Neural cell (in vitro differentiated cells): ENCODE results near the gene KIF16B. TPM values are rescaled to one million over a fixed set of nuclear protein-coding genes. Genes with fewer than 3 reads are reported as not detected.

ENCODE experiments used
- H2AFZ ChIP-seq: fragments of 200-600, 300-800 bp; sonication (generic), shearing (Covaris generic); 2 replicates; pipeline ENCODE4 v1.6.0; 2014; ENCODE audit warnings: low read depth, mild to moderate bottlenecking, antibody characterized with exemption, low read length, moderate library complexity
- H3F3A ChIP-seq: fragments of 200-600 bp; shearing (Covaris generic); 2 replicates; pipeline ENCODE4 v1.6.1; 2016; ENCODE audit warnings: mild to moderate bottlenecking, moderate library complexity, mixed read lengths, antibody characterized with exemption, low read length; ENCODE audit not compliant: insufficient read depth, poor library complexity, severe bottlenecking
- H3K27ac ChIP-seq: fragments of 200-600, 300-800 bp; sonication (generic), shearing (Covaris generic); 2 replicates; pipeline ENCODE4 v1.5.1; 2014; ENCODE audit warnings: mild to moderate bottlenecking, low read length, moderate library complexity
- H3K27me3 ChIP-seq: fragments of 300-800, 200-600 bp; sonication (generic), shearing (Covaris generic); 2 replicates; pipeline ENCODE4 v1.6.0; 2014; ENCODE audit warnings: mild to moderate bottlenecking, low read depth, low read length, moderate library complexity; ENCODE audit not compliant: insufficient read depth
- H3K36me3 ChIP-seq: fragments of 300-800, 200-600 bp; sonication (generic), shearing (Covaris generic); 2 replicates; pipeline ENCODE4 v1.5.1; 2014; ENCODE audit warnings: mild to moderate bottlenecking, antibody characterized with exemption, low read length, moderate library complexity; ENCODE audit not compliant: insufficient read depth
- H3K4me2 ChIP-seq: fragments of 300-800, 200-600 bp; sonication (generic), shearing (Covaris generic); 2 replicates; pipeline ENCODE4 v1.6.0; 2014; ENCODE audit warnings: mild to moderate bottlenecking, low read length
- H3K4me3 ChIP-seq: fragments of 300-800, 200-600 bp; sonication (generic), shearing (Covaris generic); 2 replicates; pipeline ENCODE4 v1.5.1; 2014; ENCODE audit warnings: mild to moderate bottlenecking, low read length, moderate library complexity
- H3K79me2 ChIP-seq: fragments of 200-600 bp; shearing (Covaris generic); replicated peaks from 2 replicates; pipeline ENCODE4 v1.6.0; 2014; ENCODE audit warnings: mild to moderate bottlenecking, low read length, moderate library complexity; ENCODE audit not compliant: insufficient read depth
- H3K9ac ChIP-seq: fragments of 300-800, 200-600 bp; sonication (generic), shearing (Covaris generic); 2 replicates; pipeline ENCODE4 v1.6.1; 2016; ENCODE audit warnings: mild to moderate bottlenecking, low read length, mixed read lengths
- H3K9me2 ChIP-seq: fragments of 200-600 bp; shearing (Covaris generic); 2 replicates; pipeline ENCODE4 v1.6.1; 2016; ENCODE audit warnings: mild to moderate bottlenecking, low read length, mixed read lengths; ENCODE audit not compliant: insufficient read depth
- H3K9me3 ChIP-seq: fragments of 200-600, 300-800 bp; sonication (generic), shearing (Covaris generic); 2 replicates; pipeline ENCODE4 v1.6.1; 2016; ENCODE audit warnings: mild to moderate bottlenecking, mixed run types, low read length, moderate library complexity, mixed read lengths
- H4K20me1 ChIP-seq: fragments of 200-600 bp; shearing (Covaris generic); 2 replicates; pipeline ENCODE4 v1.6.1; 2016; ENCODE audit warnings: mild to moderate bottlenecking, mixed run types; ENCODE audit not compliant: insufficient read depth
- CTCF ChIP-seq: fragments of 450-650 bp; IDR thresholded peaks from 2 replicates; pipeline ENCODE4 v1.5.1; 2014; ENCODE audit warnings: antibody characterized with exemption, mild to moderate bottlenecking, moderate library complexity; ENCODE audit not compliant: poor library complexity, severe bottlenecking
- EP300 ChIP-seq: fragments of 450-650 bp; conservative IDR thresholded peaks from 2 replicates; pipeline ENCODE4 v1.6.1; 2014; ENCODE audit warnings: antibody characterized with exemption, mild to moderate bottlenecking, moderate library complexity; ENCODE audit not compliant: poor library complexity, severe bottlenecking
- EZH2 ChIP-seq: fragments of 200-600, 300-800 bp; shearing (Covaris generic), sonication (generic); IDR thresholded peaks from 2 replicates; pipeline ENCODE4 v1.6.1; 2014; ENCODE audit warnings: antibody characterized with exemption, low read length, borderline replicate concordance, mild to moderate bottlenecking; ENCODE audit not compliant: insufficient read depth, poor library complexity, severe bottlenecking
- MXI1 ChIP-seq: fragments of 450-650 bp; conservative IDR thresholded peaks from 2 replicates; pipeline ENCODE4 v1.6.1; 2014; ENCODE audit warnings: antibody characterized with exemption, mild to moderate bottlenecking; ENCODE audit not compliant: poor library complexity, severe bottlenecking
- POLR2AphosphoS5 ChIP-seq: IDR thresholded peaks from 2 replicates; pipeline ENCODE4 v1.6.1; 2012
- RAD21 ChIP-seq: fragments of 450-650 bp; conservative IDR thresholded peaks from 2 replicates; pipeline ENCODE4 v1.6.1; 2014; ENCODE audit warnings: antibody characterized with exemption, mild to moderate bottlenecking, moderate library complexity
- REST ChIP-seq: IDR thresholded peaks from 2 replicates; pipeline ENCODE4 v1.6.1; 2012; ENCODE audit warnings: borderline replicate concordance
- SMC3 ChIP-seq: fragments of 450-650 bp; conservative IDR thresholded peaks from 2 replicates; pipeline ENCODE4 v1.6.1; 2014; ENCODE audit warnings: antibody characterized with exemption, mild to moderate bottlenecking, moderate library complexity; ENCODE audit not compliant: poor library complexity
- TAF1 ChIP-seq: IDR thresholded peaks from 2 replicates; pipeline ENCODE4 v1.6.1; 2012; ENCODE audit warnings: low read depth
- polyA plus RNA-seq: library from polyadenylated mRNA; depleted of rRNA; stranded (reverse); fragments of >200 nt; gene quantifications from 2 replicates; pipeline ENCODE4 v1.2.3, GENCODE V29; 2014

The KIF16B gene
- polyA plus RNA-seq, 1 donor from 2014 or later = 3.8 TPM

GRCh38 chr20:16418616-16419015 is 154.6 kb downstream of the KIF16B start:
- no peaks in the 10 kb centered on the region for H3K27me3 ChIP-seq
- H3K4me3 ChIP-seq = no peak overlapping the region
- no peaks in the 10 kb centered on the region for H3K9me3 ChIP-seq
- H2AFZ ChIP-seq = no peak overlapping the region
- no peaks in the 10 kb centered on the region for H3K9me2 ChIP-seq
- no peaks in the 10 kb centered on the region for H4K20me1 ChIP-seq
- no peak overlapping the region for H3K9ac ChIP-seq
- H3K36me3 ChIP-seq = no peaks in the 10 kb centered on the region
- no peak for TF ChIP-seq REST
- TF ChIP-seq RAD21 = no peak
- TF ChIP-seq SMC3 = no peak
- TF ChIP-seq TAF1 = no peak
- TF ChIP-seq EZH2 = no peak
- no peak for TF ChIP-seq MXI1
- no peak for TF ChIP-seq CTCF
- no peak for TF ChIP-seq POLR2AphosphoS5
- TF ChIP-seq EP300 = no peak
- H3F3A ChIP-seq = no peaks in the 10 kb centered on the region
- no peak overlapping the region for H3K4me2 ChIP-seq
- no peaks in the 10 kb centered on the region for H3K79me2 ChIP-seq
- H3K27ac ChIP-seq = no peak overlapping the region

- TF ChIP-seq EZH2 = no peak
- TF ChIP-seq EP300 = no peak
- no peak for TF ChIP-seq CTCF
- no peak for TF ChIP-seq REST
- no peak for TF ChIP-seq POLR2AphosphoS5
- TF ChIP-seq TAF1 = no peak
- TF ChIP-seq SMC3 = no peak
- TF ChIP-seq MXI1 = no peak
- TF ChIP-seq RAD21 = no peak
- H3K9me2 ChIP-seq = no peaks in the 10 kb centered on the region
- H4K20me1 ChIP-seq = no peaks in the 10 kb centered on the region
- H2AFZ ChIP-seq = no peak overlapping the region
- H3K4me2 ChIP-seq = no peak overlapping the region
- H3K9ac ChIP-seq = no peak overlapping the region
- H3F3A ChIP-seq = no peaks in the 10 kb centered on the region
- H3K79me2 ChIP-seq = no peaks in the 10 kb centered on the region
- H3K9me3 ChIP-seq = no peaks in the 10 kb centered on the region
- H3K27me3 ChIP-seq = no peaks in the 10 kb centered on the region
- H3K36me3 ChIP-seq = no peaks in the 10 kb centered on the region
- H3K27ac ChIP-seq = no peak overlapping the region
- H3K4me3 ChIP-seq = no peak overlapping the region
These were observed 156.2 kb downstream of the KIF16B start for GRCh38 chr20:16417001-16417400.
